BJ (cell line): ENCODE data around the gene SLC22A15. TPM values are rescaled to one million over a fixed set of nuclear protein-coding genes. Genes with fewer than 3 reads are reported as not detected.
"Not testable (repeated sequence)": the region's sequence is repeated elsewhere in the genome, so short reads cannot be mapped to it uniquely, and the experiment has no call there.

Experiments used
- CTCF ChIA-PET: fragments of 350-600 bp; formaldehyde crosslinking; extraction: SDS; loops from one replicate; lab custom pipeline; 2021; ENCODE audit warnings: antibody characterized with exemption, inconsistent platforms; lab: Yijun Ruan, JAX
- POLR2A ChIA-PET: fragments of 300-600 bp; sonication (Branson Sonifier 250); formaldehyde crosslinking; extraction: SDS; loops from one replicate; lab custom pipeline; 2021; ENCODE audit warnings: antibody characterized with exemption; lab: Charles Lee
- DNase-seq: peaks from one replicate; pipeline ENCODE4 v3.0.0-alpha.2; 2011; ENCODE audit warnings: low read depth
- H3K27me3 ChIP-seq: 2 replicates; pipeline ENCODE4 v1.6.0; 2011; ENCODE audit warnings: low read length; ENCODE audit not compliant: control insufficient read depth, insufficient read depth
- H3K36me3 ChIP-seq: 2 replicates; pipeline ENCODE4 v1.5.1; 2011; ENCODE audit warnings: low read length; ENCODE audit not compliant: control insufficient read depth, insufficient read depth
- H3K4me3 ChIP-seq: 2 replicates; pipeline ENCODE4 v1.5.1; 2011; ENCODE audit warnings: low read depth, mild to moderate bottlenecking, control low read depth, low read length
- polyA plus RNA-seq: library from polyadenylated mRNA; depleted of rRNA; stranded (reverse); fragments of >200 nt; gene quantifications from 2 replicates; pipeline ENCODE4 v1.2.3, GENCODE V29; 2011
- TF ChIP-seq, protein P1 (sequence below): IDR thresholded peaks from 2 replicates; pipeline ENCODE4 v1.5.1; 2011; ENCODE audit warnings: low read depth, mild to moderate bottlenecking, control low read depth, inconsistent platforms, low read length, moderate library complexity; ENCODE audit not compliant: insufficient read depth

The SLC22A15 gene
- polyA plus RNA-seq, 1 experiment = 6.4 TPM

- ChIA-PET POLR2A (no interaction called here), CTCF (no interaction called here)
- Histone ChIP-seq H3K4me3 (no peak overlapping the region), H3K27me3 (peaks cover 1% of the 10 kb centered on the region; the same call in 1 of the 2 replicates), H3K36me3 (no peaks in the 10 kb centered on the region)
- TF ChIP-seq, protein P1, sequence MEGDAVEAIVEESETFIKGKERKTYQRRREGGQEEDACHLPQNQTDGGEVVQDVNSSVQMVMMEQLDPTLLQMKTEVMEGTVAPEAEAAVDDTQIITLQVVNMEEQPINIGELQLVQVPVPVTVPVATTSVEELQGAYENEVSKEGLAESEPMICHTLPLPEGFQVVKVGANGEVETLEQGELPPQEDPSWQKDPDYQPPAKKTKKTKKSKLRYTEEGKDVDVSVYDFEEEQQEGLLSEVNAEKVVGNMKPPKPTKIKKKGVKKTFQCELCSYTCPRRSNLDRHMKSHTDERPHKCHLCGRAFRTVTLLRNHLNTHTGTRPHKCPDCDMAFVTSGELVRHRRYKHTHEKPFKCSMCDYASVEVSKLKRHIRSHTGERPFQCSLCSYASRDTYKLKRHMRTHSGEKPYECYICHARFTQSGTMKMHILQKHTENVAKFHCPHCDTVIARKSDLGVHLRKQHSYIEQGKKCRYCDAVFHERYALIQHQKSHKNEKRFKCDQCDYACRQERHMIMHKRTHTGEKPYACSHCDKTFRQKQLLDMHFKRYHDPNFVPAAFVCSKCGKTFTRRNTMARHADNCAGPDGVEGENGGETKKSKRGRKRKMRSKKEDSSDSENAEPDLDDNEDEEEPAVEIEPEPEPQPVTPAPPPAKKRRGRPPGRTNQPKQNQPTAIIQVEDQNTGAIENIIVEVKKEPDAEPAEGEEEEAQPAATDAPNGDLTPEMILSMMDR = no peak
- DNase-seq = no peak
Measured at GRCh38 chr1:115954684-115955083, 21.6 kb upstream of the SLC22A15 start.

- CTCF ChIA-PET = no interaction called here
Measured at GRCh38 chr1:115955228-115955627, 21.1 kb upstream of the SLC22A15 start.

GRCh38 chr1:115958866-115959265, 17.4 kb upstream of the SLC22A15 start:
- Histone ChIP-seq H3K27me3 (peaks cover 1% of the 10 kb centered on the region; the same call in 1 of the 2 replicates), H3K36me3 (no peaks in the 10 kb centered on the region), H3K4me3 (no peak overlapping the region)
- no peak for DNase-seq
- CTCF ChIA-PET = interaction anchor here (0.8 to 1.6 kb wide), 2 partner anchors 19 to 22 kb away, joined by 3 to 4 read pairs; no protein-coding TSS in a partner anchor
- POLR2A ChIA-PET = no interaction called here
- TF ChIP-seq, protein P1 = no peak

More at GRCh38 chr1:115955228-115955627, 21.1 kb upstream of the SLC22A15 start:
- Histone ChIP-seq H3K36me3 (no peaks in the 10 kb centered on the region), H3K27me3 (peaks cover 1% of the 10 kb centered on the region; the same call in 1 of the 2 replicates), H3K4me3 (no peak overlapping the region)
- DNase-seq = no peak
- TF ChIP-seq, protein P1 = no peak
- POLR2A ChIA-PET = no interaction called here

DNA sequence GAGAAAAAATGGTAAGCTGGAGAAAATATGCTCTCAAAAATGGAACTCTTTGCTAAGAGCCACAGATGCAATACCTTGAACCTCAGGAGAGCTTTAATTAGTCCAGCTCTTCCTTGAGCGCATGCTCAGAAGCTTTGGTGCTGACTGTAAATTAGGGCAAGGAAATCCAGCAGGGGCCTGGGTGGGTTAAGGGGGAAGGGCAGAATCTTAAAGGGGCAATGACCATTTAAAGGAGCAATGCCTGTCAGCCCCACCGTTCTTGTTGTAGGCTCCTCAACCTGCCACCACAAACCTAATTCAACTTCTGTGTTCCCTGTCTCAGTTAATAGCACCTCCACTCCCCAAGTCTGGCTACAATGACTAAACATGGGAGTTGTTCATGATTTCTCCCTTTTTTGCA, 6.8 kb upstream of the SLC22A15 start:
- ChIA-PET CTCF (interaction anchor here (0.6 to 1.5 kb wide), 2 partner anchors 11 to 52 kb away, joined by 3 to 6 read pairs; no protein-coding TSS in a partner anchor), POLR2A (no interaction called here)
- no peak for DNase-seq
- Histone ChIP-seq H3K27me3 (peaks cover 2% of the 10 kb centered on the region; the same call in 1 of the 2 replicates), H3K4me3 (no peak overlapping the region), H3K36me3 (no peaks in the 10 kb centered on the region)
- TF ChIP-seq, protein P1 = no peak

DNA sequence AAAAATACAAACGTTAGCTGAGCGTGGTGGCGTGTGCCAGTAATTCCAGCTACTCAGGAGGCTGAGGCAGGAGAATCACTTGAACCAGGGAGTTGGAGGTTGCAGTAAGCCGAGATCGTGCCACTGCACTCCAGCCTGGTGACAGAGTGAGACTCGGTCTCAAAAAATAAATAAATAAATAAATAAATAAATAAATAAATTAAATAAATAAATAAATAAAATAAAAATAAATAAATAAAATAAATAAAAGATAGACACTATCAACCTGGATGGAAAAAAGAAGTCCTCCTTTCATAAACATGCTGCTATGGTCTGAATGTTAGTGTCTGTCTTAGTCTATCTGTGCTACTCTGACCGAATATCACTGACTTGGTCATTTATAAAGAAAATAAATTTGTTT, 4.5 kb upstream of the SLC22A15 start:
- H3K27me3 ChIP-seq, H3K36me3 ChIP-seq, DNase-seq, H3K4me3 ChIP-seq, POLR2A ChIA-PET: not testable (repeated sequence)
- CTCF ChIA-PET = interaction anchor here (0.6 to 1.7 kb wide), 2 partner anchors 10 to 11 kb away, joined by 3 to 6 read pairs; no protein-coding TSS in a partner anchor

- CTCF ChIA-PET = interaction anchor here (1.7 kb wide), 1 partner anchor 9 kb away, joined by 6 read pairs; no protein-coding TSS in a partner anchor
- DNase-seq = no peak
- TF ChIP-seq, protein P1 = no peak
- H3K36me3 ChIP-seq = no peaks in the 10 kb centered on the region
- H3K4me3 ChIP-seq = no peak overlapping the region
- peaks cover 2% of the 10 kb centered on the region; the same call in 1 of the 2 replicates for H3K27me3 ChIP-seq
- POLR2A ChIA-PET = no interaction called here
Measured at GRCh38 chr1:115973154-115973553, 3.2 kb upstream of the SLC22A15 start.
